Left lobe of liver (tissue), 2 donors: ENCODE results near the gene LRRC1. TPM values are rescaled to one million over a fixed set of nuclear protein-coding genes. Genes with fewer than 3 reads are reported as not detected.

Experiments
- ATAC-seq: fragments of 200-7000 bp; cut with Tn5 transposase; one replicate; pipeline ENCODE4 v1.9.1; 2020; ENCODE audit warnings: mild to moderate bottlenecking, moderate library complexity
- DNase-seq: peaks from one replicate; pipeline ENCODE4 v3.0.0-alpha.2; 2020; ENCODE audit warnings: low spot score
- total RNA-seq: library from RNA; stranded (reverse); gene quantifications from one replicate; pipeline ENCODE4 v1.2.1, GENCODE V29; 2021
- donor health status: DM: no; HTN: no; CAD: no; lungs with moderate emphysema.
- donor health status: DM: no; HTN: yes; CAD: no.

The LRRC1 gene
- total RNA-seq, 1 donor from 2014 or later = 1.0 TPM

GRCh38 chr6:53877151-53877550, 82.3 kb downstream of the LRRC1 start:
- no peak for ATAC-seq

GRCh38 chr6:53878808-53879207, 84.0 kb downstream of the LRRC1 start:
- ATAC-seq (no peak), DNase-seq (no peak)

More at GRCh38 chr6:53877151-53877550, 82.3 kb downstream of the LRRC1 start:
- no peak for DNase-seq

- DNase-seq (no peak), ATAC-seq (no peak)
Observed at GRCh38 chr6:53879608-53880007, 84.8 kb downstream of the LRRC1 start.

- DNase-seq (no peak), ATAC-seq (no peak)
Observed at GRCh38 chr6:53887316-53887715, 92.5 kb downstream of the LRRC1 start.

- no peak for DNase-seq
- ATAC-seq = no peak
Observed at GRCh38 chr6:53888931-53889330, 94.1 kb downstream of the LRRC1 start.

GRCh38 chr6:53889365-53889764, 94.6 kb downstream of the LRRC1 start:
- DNase-seq (no peak), ATAC-seq (no peak)

- DNase-seq (no peak), ATAC-seq (no peak)
Observed at GRCh38 chr6:53892707-53893106, 97.9 kb downstream of the LRRC1 start.

GRCh38 chr6:53894091-53894490, 99.3 kb downstream of the LRRC1 start:
- no peak for DNase-seq

GRCh38 chr6:53896196-53896595, 101.4 kb downstream of the LRRC1 start:
- no peak for ATAC-seq

More at GRCh38 chr6:53894091-53894490, 99.3 kb downstream of the LRRC1 start:
- ATAC-seq = no peak

GRCh38 chr6:53898026-53898795, 103.4 kb downstream of the LRRC1 start:
- ATAC-seq (no peak), DNase-seq (no peak)

More at GRCh38 chr6:53896196-53896595, 101.4 kb downstream of the LRRC1 start:
- DNase-seq = no peak

- ATAC-seq = no peak
- no peak for DNase-seq
Observed at GRCh38 chr6:53899512-53899911, 104.7 kb downstream of the LRRC1 start.

GRCh38 chr6:53903357-53903756, 108.6 kb downstream of the LRRC1 start:
- ATAC-seq (no peak), DNase-seq (no peak)

GRCh38 chr6:53906103-53906502, 111.3 kb downstream of the LRRC1 start:
- ATAC-seq (no peak), DNase-seq (no peak)

- DNase-seq = no peak
- ATAC-seq = no peak
Observed at GRCh38 chr6:53906842-53907241, 112.0 kb downstream of the LRRC1 start.

GRCh38 chr6:53910834-53911233, 116.0 kb downstream of the LRRC1 start:
- DNase-seq = no peak
- ATAC-seq = peak; percentile 52

GRCh38 chr6:53912661-53913060, 117.9 kb downstream of the LRRC1 start:
- no peak for ATAC-seq

GRCh38 chr6:53913286-53913685, 118.5 kb downstream of the LRRC1 start:
- DNase-seq = no peak
- no peak for ATAC-seq

More at GRCh38 chr6:53912661-53913060, 117.9 kb downstream of the LRRC1 start:
- DNase-seq = no peak

GRCh38 chr6:53915026-53915691, 120.4 kb downstream of the LRRC1 start:
- ATAC-seq = no peak
- no peak for DNase-seq

- no peak for ATAC-seq
- no peak for DNase-seq
Observed at GRCh38 chr6:53916804-53917463, 122.1 kb downstream of the LRRC1 start.

GRCh38 chr6:53917464-53917842, 122.6 kb downstream of the LRRC1 start:
- no peak for ATAC-seq

GRCh38 chr6:53918854-53919510, 124.2 kb downstream of the LRRC1 start:
- ATAC-seq = no peak
- DNase-seq = no peak

More at GRCh38 chr6:53917464-53917842, 122.6 kb downstream of the LRRC1 start:
- DNase-seq = no peak
